Measurements from ENCODE around the gene PRKRIP1.
"Not testable (repeated sequence)": the region's sequence is repeated elsewhere in the genome, so short reads cannot be mapped to it uniquely, and the experiment has no call there.

DNA sequence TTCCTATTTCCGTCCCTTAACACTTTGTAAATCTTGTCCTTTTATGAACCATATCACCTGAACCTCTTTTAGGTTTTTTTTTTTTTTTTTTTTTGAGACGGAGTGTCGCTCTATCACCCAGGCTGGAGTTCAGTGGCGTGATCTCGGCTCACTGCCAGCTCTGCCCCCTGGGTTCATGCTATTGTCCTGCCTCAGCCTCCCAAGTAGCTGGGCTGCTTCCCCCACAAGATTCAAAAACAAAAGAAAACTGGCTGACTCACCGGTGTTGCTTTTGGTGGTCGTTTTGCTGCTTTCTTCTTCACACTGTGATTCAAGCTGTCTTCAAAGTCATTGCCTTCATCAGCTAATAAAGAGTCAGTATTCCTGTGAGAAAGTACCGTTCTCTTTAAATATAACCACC is 15.3 kb upstream of the PRKRIP1 start:
- TF ChIP-seq, protein P1, sequence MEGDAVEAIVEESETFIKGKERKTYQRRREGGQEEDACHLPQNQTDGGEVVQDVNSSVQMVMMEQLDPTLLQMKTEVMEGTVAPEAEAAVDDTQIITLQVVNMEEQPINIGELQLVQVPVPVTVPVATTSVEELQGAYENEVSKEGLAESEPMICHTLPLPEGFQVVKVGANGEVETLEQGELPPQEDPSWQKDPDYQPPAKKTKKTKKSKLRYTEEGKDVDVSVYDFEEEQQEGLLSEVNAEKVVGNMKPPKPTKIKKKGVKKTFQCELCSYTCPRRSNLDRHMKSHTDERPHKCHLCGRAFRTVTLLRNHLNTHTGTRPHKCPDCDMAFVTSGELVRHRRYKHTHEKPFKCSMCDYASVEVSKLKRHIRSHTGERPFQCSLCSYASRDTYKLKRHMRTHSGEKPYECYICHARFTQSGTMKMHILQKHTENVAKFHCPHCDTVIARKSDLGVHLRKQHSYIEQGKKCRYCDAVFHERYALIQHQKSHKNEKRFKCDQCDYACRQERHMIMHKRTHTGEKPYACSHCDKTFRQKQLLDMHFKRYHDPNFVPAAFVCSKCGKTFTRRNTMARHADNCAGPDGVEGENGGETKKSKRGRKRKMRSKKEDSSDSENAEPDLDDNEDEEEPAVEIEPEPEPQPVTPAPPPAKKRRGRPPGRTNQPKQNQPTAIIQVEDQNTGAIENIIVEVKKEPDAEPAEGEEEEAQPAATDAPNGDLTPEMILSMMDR (IDR thresholded peaks at IDR 0.05), result not testable (repeated sequence)
- TF ChIP-seq POLR2A (IDR thresholded peaks at IDR 0.05), result not testable (repeated sequence)
